Endodermal cell (in vitro differentiated cells): ENCODE measurements around the gene C1QL2. TPM values are rescaled to one million over a fixed set of nuclear protein-coding genes. Genes with fewer than 3 reads are reported as not detected.

Source experiments
- DNase-seq: peaks from one replicate; pipeline ENCODE4 v3.0.0-alpha.2; 2017
- H3K27ac ChIP-seq: 2 replicates; pipeline ENCODE4 v1.5.1; 2013; ENCODE audit warnings: mild to moderate bottlenecking, low read depth, low read length, moderate library complexity
- H3K27me3 ChIP-seq: 2 replicates; pipeline ENCODE4 v1.6.1; 2013; ENCODE audit warnings: mild to moderate bottlenecking, low read length, moderate library complexity; ENCODE audit not compliant: insufficient read depth, control insufficient read depth, poor library complexity, severe bottlenecking
- H3K36me3 ChIP-seq: 2 replicates; pipeline ENCODE4 v1.7.0; 2013; ENCODE audit warnings: mild to moderate bottlenecking, low read length, moderate library complexity; ENCODE audit not compliant: control insufficient read depth, insufficient read depth
- H3K4me1 ChIP-seq: one replicate; pipeline ENCODE4 v1.7.0; 2013; ENCODE audit warnings: low read length; ENCODE audit not compliant: control insufficient read depth, insufficient read depth
- H3K4me3 ChIP-seq: 2 replicates; pipeline ENCODE4 v1.5.1; 2013; ENCODE audit warnings: mild to moderate bottlenecking, low read length, moderate library complexity
- H3K9ac ChIP-seq: 2 replicates; pipeline ENCODE4 v1.6.1; 2013; ENCODE audit warnings: mild to moderate bottlenecking, low read length, moderate library complexity; ENCODE audit not compliant: poor library complexity, severe bottlenecking; ENCODE audit errors: extremely low read depth
- H3K9me3 ChIP-seq: 2 replicates; pipeline ENCODE4 v1.6.1; 2013; ENCODE audit warnings: mild to moderate bottlenecking, low read length, moderate library complexity; ENCODE audit not compliant: control insufficient read depth
- H3K27ac Mint-ChIP-seq: 2 replicates; pipeline ENCODE4 v1.8.0; 2020; ENCODE audit warnings: mixed read lengths
- H3K27me3 Mint-ChIP-seq: 2 replicates; pipeline ENCODE4 v1.8.0; 2021; ENCODE audit warnings: mild to moderate bottlenecking, mixed read lengths; ENCODE audit not compliant: insufficient read depth
- H3K36me3 Mint-ChIP-seq: 2 replicates; pipeline ENCODE4 v1.8.0; 2020; ENCODE audit warnings: low read depth, mixed read lengths
- H3K4me1 Mint-ChIP-seq: 2 replicates; pipeline ENCODE4 v1.8.0; 2020; ENCODE audit warnings: mixed read lengths
- H3K4me3 Mint-ChIP-seq: 2 replicates; pipeline ENCODE4 v1.8.0; 2020; ENCODE audit warnings: mild to moderate bottlenecking, moderate library complexity, mixed read lengths
- H3K9me3 Mint-ChIP-seq: 2 replicates; pipeline ENCODE4 v1.8.0; 2020; ENCODE audit warnings: mild to moderate bottlenecking, mixed read lengths
- CTCF ChIP-seq: fragments of 200-600 bp; sonication (generic); conservative IDR thresholded peaks from 2 replicates; pipeline ENCODE4 v1.5.0; 2021; ENCODE audit warnings: antibody characterized with exemption, mild to moderate bottlenecking
- WGBS, 2 experiments: methylation state at CpG; one replicate each; pipeline versions ENCODE4 v1.1.5 to v1.1.7; 2013; ENCODE audit warnings: missing lambda C conversion rate in 2 of 2, mixed read lengths in 1 of 2; ENCODE audit not compliant: insufficient coverage in 1 of 2, insufficient read length in 1 of 2; 5-methylcytosine and 5-hydroxymethylcytosine counted together
- total RNA-seq, 2 donors: library from RNA; stranded (reverse); fragmentation: NEBNext Ultra II Directional in 1 of 2; extraction: Animal tissue kit (Norgen Biotek cat#: 25700) in 1 of 2; gene quantifications; 2 replicates in 1 of 2; 3 replicates in 1 of 2; pipeline ENCODE4 v1.2.1, GENCODE V29; 2021

C1QL2 gene
- total RNA-seq, 2 donors from 2014 or later, result not detected

- Histone ChIP-seq H3K4me3 (no peak overlapping the region), H3K27me3 (no peaks in the 10 kb centered on the region), H3K36me3 (no peaks in the 10 kb centered on the region), H3K4me1 (no peaks in the 10 kb centered on the region), H3K27ac (no peak overlapping the region), H3K9ac (no peak overlapping the region), H3K9me3 (no peaks in the 10 kb centered on the region)
- 85 to 86% methylated on average over 10 to 13 of the region's 13 CpGs for WGBS, 2 experiments
- Mint-ChIP-seq H3K9me3 (no peaks in the 10 kb centered on the region), H3K27me3 (peaks cover 7% of the 10 kb centered on the region), H3K4me1 (no peaks in the 10 kb centered on the region), H3K36me3 (no peaks in the 10 kb centered on the region), H3K27ac (no peak overlapping the region), H3K4me3 (no peak overlapping the region)
- no peak for DNase-seq
- TF ChIP-seq CTCF, result no peak
Measured at GRCh38 chr2:119205001-119205706, 46.6 kb upstream of the C1QL2 start.

- Histone ChIP-seq H3K9ac (no peak overlapping the region), H3K9me3 (no peaks in the 10 kb centered on the region), H3K36me3 (no peaks in the 10 kb centered on the region), H3K27me3 (no peaks in the 10 kb centered on the region), H3K4me3 (no peak overlapping the region), H3K4me1 (no peaks in the 10 kb centered on the region), H3K27ac (no peak overlapping the region)
- DNase-seq, result no peak
- no peak overlapping the region for H3K4me3 Mint-ChIP-seq
- no peaks in the 10 kb centered on the region for H3K9me3 Mint-ChIP-seq
- no peak overlapping the region for H3K27ac Mint-ChIP-seq
- no peaks in the 10 kb centered on the region for H3K4me1 Mint-ChIP-seq
- H3K36me3 Mint-ChIP-seq, result no peaks in the 10 kb centered on the region
- H3K27me3 Mint-ChIP-seq, result peaks cover 7% of the 10 kb centered on the region
- 65 to 83% methylated on average over 3 to 6 of the region's 6 CpGs for WGBS, 2 experiments
- TF ChIP-seq CTCF, result no peak
Measured at GRCh38 chr2:119204525-119204924, 46.0 kb upstream of the C1QL2 start.

- Mint-ChIP-seq H3K27me3 (peaks cover 2% of the 10 kb centered on the region), H3K4me1 (peaks cover 13% of the 10 kb centered on the region), H3K36me3 (no peaks in the 10 kb centered on the region), H3K9me3 (no peaks in the 10 kb centered on the region), H3K4me3 (no peak overlapping the region), H3K27ac (no peak overlapping the region)
- H3K27ac ChIP-seq, result no peak overlapping the region
- H3K27me3 ChIP-seq, result no peaks in the 10 kb centered on the region
- no peak for DNase-seq
- no peak for TF ChIP-seq CTCF
- WGBS, 2 experiments, result 83 to 88% methylated on average over 1 of the region's 1 CpG
- H3K36me3 ChIP-seq, result no peaks in the 10 kb centered on the region
- H3K9me3 ChIP-seq, result no peaks in the 10 kb centered on the region
- no peak overlapping the region for H3K9ac ChIP-seq
- peaks cover 16% of the 10 kb centered on the region for H3K4me1 ChIP-seq
- H3K4me3 ChIP-seq, result no peak overlapping the region
Measured at GRCh38 chr2:119202610-119203310, 44.2 kb upstream of the C1QL2 start.
